Stimulated activated CD4-positive, alpha-beta T cell treated with anti-CD3 and anti-CD28 coated beads, Interleukin-1b, Interleukin-23, amount 100 ng/mL, for 1 hour (primary cell): ENCODE measurements around the gene PCTP.

Experiments
- DNase-seq, 2 donors: peaks; one replicate each; pipeline ENCODE4 v3.0.0-alpha.2; 2020; ENCODE audit warnings: low read depth in 2 of 2

PCTP gene

GRCh38 chr17:55794725-55795482 lies 44.1 kb downstream of the PCTP start:
- DNase-seq, result no peak

- DNase-seq, result no peak
Measured at GRCh38 chr17:55806745-55807495, 56.1 kb downstream of the PCTP start.

- DNase-seq, result no peak
Measured at GRCh38 chr17:55811536-55811935, 60.7 kb downstream of the PCTP start.

- DNase-seq, result no peak
Measured at GRCh38 chr17:55812323-55812722, 61.5 kb downstream of the PCTP start.

- DNase-seq, result no peak
Measured at GRCh38 chr17:55813944-55814343, 63.1 kb downstream of the PCTP start.

GRCh38 chr17:55814377-55814776 lies 63.5 kb downstream of the PCTP start:
- no peak for DNase-seq

- no peak for DNase-seq
Measured at GRCh38 chr17:55816532-55817396, 65.9 kb downstream of the PCTP start.

GRCh38 chr17:55817397-55817709 lies 66.5 kb downstream of the PCTP start:
- DNase-seq, result no peak

GRCh38 chr17:55818026-55818425 lies 67.2 kb downstream of the PCTP start:
- DNase-seq, result no peak

GRCh38 chr17:55818451-55819375 lies 67.9 kb downstream of the PCTP start:
- DNase-seq, result no peak

GRCh38 chr17:55820675-55821074 lies 69.8 kb downstream of the PCTP start:
- no peak for DNase-seq

- DNase-seq, result no peak
Measured at GRCh38 chr17:55822028-55822427, 71.2 kb downstream of the PCTP start.

GRCh38 chr17:55825213-55825612 lies 74.4 kb downstream of the PCTP start:
- DNase-seq, result no peak
